ENCODE data around the gene MYL9.

GRCh38 chr20:36499723-36500501 is 41.4 kb upstream of the MYL9 start:
- no peak for TF ChIP-seq CTCF (IDR thresholded peaks at IDR 0.05; ENCODE audit: low read depth, low read length, missing input control)
- TF ChIP-seq SP1 (IDR thresholded peaks at IDR 0.05), result no peak
- TF ChIP-seq JUND (IDR thresholded peaks at IDR 0.05), result no peak
- no peak for TF ChIP-seq REST (IDR thresholded peaks at IDR 0.05)
- no peak for TF ChIP-seq TAF1 (conservative IDR thresholded peaks at IDR 0.05)
- TF ChIP-seq GABPA (IDR thresholded peaks at IDR 0.05 in 1 of 2, conservative IDR thresholded peaks at IDR 0.05 in 1 of 2), result no peak
- no peak for TF ChIP-seq RAD21 (IDR thresholded peaks at IDR 0.05)
- no peak for TF ChIP-seq EGR1 (IDR thresholded peaks at IDR 0.05; ENCODE audit: low read depth in 2 of 2)
- TF ChIP-seq MAX (IDR thresholded peaks at IDR 0.05), result no peak
- no peak for TF ChIP-seq ZBTB33 (IDR thresholded peaks at IDR 0.05)

All from liver (tissue), 3 donors.